Stomach (tissue), 9 donors: ENCODE results near the gene ARHGAP24. TPM values are rescaled to one million over a fixed set of nuclear protein-coding genes. Genes with fewer than 3 reads are reported as not detected.
"Not testable (repeated sequence)": the region's sequence is repeated elsewhere in the genome, so short reads cannot be mapped to it uniquely, and the experiment has no call there.

Source experiments
- DNase-seq, 2 donors: peaks; one replicate each; pipeline versions ENCODE4 v3.0.0 to v3.0.0-alpha.2; 2013 to 2019
- H3K27ac ChIP-seq, 5 donors: fragments of 200-600 bp in 4 of 5; sonication (generic) in 4 of 5; one replicate each; pipeline ENCODE4 v1.5.1; 2013 to 2019; ENCODE audit warnings: mild to moderate bottlenecking in 1 of 5, moderate library complexity in 1 of 5
- H3K27me3 ChIP-seq, 3 donors: fragments of 200-600 bp; sonication (generic); one replicate each; pipeline ENCODE4 v1.5.1; 2017 to 2019; ENCODE audit warnings: mixed run types in 1 of 3
- H3K36me3 ChIP-seq, 4 donors: fragments of 200-600 bp; sonication (generic); 1 replicate in 3 of 4; 2 replicates in 1 of 4; pipeline ENCODE4 v1.5.1; 2016 to 2019
- H3K4me1 ChIP-seq, 4 donors: fragments of 200-600 bp; sonication (generic); one replicate each; pipeline ENCODE4 v1.5.1; 2016 to 2019
- H3K4me3 ChIP-seq, 4 donors: fragments of 200-600 bp; sonication (generic) in 3 of 4; one replicate each; pipeline ENCODE4 v1.5.1; 2016 to 2019; ENCODE audit warnings: mild to moderate bottlenecking in 1 of 4
- H3K9me3 ChIP-seq, 4 donors: fragments of 200-600 bp; sonication (generic); one replicate each; pipeline ENCODE4 v1.5.1; 2016 to 2019
- EP300 ChIP-seq: sonication (generic); formaldehyde crosslinking; IDR thresholded peaks from one replicate; pipeline ENCODE4 v1.6.1; 2017; ENCODE audit warnings: antibody characterized with exemption
- POLR2A ChIP-seq, 4 donors: fragments of 450-650 bp; IDR thresholded peaks; one replicate each; pipeline ENCODE4 v1.6.1; 2016; ENCODE audit warnings: antibody characterized with exemption in 4 of 4, control low read depth in 2 of 4, mild to moderate bottlenecking in 1 of 4, moderate library complexity in 1 of 4
- POLR2AphosphoS5 ChIP-seq, 3 donors: sonication (generic); formaldehyde crosslinking; IDR thresholded peaks; one replicate each; pipeline ENCODE4 v1.6.1; 2016; ENCODE audit warnings: antibody characterized with exemption in 3 of 3
- WGBS, 5 donors: extraction: QIAGEN DNeasy Blood & Tissue Kit in 3 of 5; methylation state at CpG; one replicate each; pipeline versions ENCODE4 v1.1.5 to v1.1.7; 2013 to 2018; 5-methylcytosine and 5-hydroxymethylcytosine counted together
- intact Hi-C: fragments of 100-400 bp; cut with DNase I; formaldehyde crosslinking; loops from one replicate; pipeline ENCODE4 v1.15.1; 2023; ENCODE audit warnings: low total_unique reads
- polyA plus RNA-seq, 3 donors: library from polyadenylated mRNA; stranded (reverse); fragments of 200-250 nt; gene quantifications; one replicate each; pipeline ENCODE4 v1.2.3, GENCODE V29; 2013
- total RNA-seq, 5 donors: library from RNA; depleted of rRNA; stranded (reverse); fragments of >200 nt; gene quantifications; one replicate each; pipeline versions ENCODE4 v1.1.0 to v1.2.3, GENCODE V29; 2014 to 2016
- TF ChIP-seq, protein P1 (sequence below), 7 experiments: fragments of 450-650 bp in 4 of 7; fragments of 200-600 bp in 3 of 7; sonication (generic) in 3 of 7; IDR thresholded peaks; one replicate each; pipeline ENCODE4 v1.5.1; 2016 to 2019; ENCODE audit warnings: antibody characterized with exemption in 7 of 7, control low read depth in 2 of 7, mild to moderate bottlenecking in 1 of 7
- donor health status: healthy with polysubstance abuse.
- donor health status: Bipolar disorder and iron deficiency.
- donor health status: healthy.

The ARHGAP24 gene
- total and polyA plus RNA-seq, 8 donors, result 6.4 to 152 (median 33.5) TPM

DNA sequence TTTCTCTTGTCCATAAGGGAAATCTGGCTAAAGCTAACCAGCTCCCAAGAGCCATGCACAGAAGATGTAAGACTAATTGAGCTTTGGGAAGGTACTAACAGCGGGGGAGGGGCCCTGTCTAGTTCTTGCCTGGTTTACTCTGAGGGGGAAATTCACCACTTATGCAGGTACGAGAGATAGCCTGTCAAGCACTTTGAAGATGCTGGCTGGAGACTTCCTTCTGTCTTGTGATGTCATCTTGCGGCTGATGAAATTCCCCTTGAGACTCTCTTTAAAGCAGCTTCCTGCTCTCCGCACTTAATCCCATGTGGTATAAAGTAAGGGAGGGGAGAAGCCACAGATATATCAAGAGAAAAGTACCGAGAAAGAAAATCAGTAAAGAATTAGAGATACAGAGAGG lies 539.6 kb downstream of the ARHGAP24 start:
- Histone ChIP-seq H3K4me3 (no peak overlapping the region), H3K9me3 (no peaks in the 10 kb centered on the region), H3K4me1 (peaks cover 0 to 23% (median 3%) of the 10 kb centered on the region in 4 donors), H3K27ac (no peak overlapping the region), H3K36me3 (peaks cover 0 to 13% (median 0%) of the 10 kb centered on the region in 4 donors), H3K27me3 (no peaks in the 10 kb centered on the region)
- TF ChIP-seq, protein P1, sequence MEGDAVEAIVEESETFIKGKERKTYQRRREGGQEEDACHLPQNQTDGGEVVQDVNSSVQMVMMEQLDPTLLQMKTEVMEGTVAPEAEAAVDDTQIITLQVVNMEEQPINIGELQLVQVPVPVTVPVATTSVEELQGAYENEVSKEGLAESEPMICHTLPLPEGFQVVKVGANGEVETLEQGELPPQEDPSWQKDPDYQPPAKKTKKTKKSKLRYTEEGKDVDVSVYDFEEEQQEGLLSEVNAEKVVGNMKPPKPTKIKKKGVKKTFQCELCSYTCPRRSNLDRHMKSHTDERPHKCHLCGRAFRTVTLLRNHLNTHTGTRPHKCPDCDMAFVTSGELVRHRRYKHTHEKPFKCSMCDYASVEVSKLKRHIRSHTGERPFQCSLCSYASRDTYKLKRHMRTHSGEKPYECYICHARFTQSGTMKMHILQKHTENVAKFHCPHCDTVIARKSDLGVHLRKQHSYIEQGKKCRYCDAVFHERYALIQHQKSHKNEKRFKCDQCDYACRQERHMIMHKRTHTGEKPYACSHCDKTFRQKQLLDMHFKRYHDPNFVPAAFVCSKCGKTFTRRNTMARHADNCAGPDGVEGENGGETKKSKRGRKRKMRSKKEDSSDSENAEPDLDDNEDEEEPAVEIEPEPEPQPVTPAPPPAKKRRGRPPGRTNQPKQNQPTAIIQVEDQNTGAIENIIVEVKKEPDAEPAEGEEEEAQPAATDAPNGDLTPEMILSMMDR (IDR thresholded peaks at IDR 0.05), result no peak
- TF ChIP-seq EP300 (no peak), POLR2A (IDR thresholded peaks at IDR 0.05) (no peak), POLR2AphosphoS5 (IDR thresholded peaks at IDR 0.05) (no peak)
- 85 to 94% (median 91%) methylated on average over 5 of the region's 5 CpGs for WGBS, 5 donors
- intact Hi-C loops, result no loop called here
- DNase-seq, result no peak

DNA sequence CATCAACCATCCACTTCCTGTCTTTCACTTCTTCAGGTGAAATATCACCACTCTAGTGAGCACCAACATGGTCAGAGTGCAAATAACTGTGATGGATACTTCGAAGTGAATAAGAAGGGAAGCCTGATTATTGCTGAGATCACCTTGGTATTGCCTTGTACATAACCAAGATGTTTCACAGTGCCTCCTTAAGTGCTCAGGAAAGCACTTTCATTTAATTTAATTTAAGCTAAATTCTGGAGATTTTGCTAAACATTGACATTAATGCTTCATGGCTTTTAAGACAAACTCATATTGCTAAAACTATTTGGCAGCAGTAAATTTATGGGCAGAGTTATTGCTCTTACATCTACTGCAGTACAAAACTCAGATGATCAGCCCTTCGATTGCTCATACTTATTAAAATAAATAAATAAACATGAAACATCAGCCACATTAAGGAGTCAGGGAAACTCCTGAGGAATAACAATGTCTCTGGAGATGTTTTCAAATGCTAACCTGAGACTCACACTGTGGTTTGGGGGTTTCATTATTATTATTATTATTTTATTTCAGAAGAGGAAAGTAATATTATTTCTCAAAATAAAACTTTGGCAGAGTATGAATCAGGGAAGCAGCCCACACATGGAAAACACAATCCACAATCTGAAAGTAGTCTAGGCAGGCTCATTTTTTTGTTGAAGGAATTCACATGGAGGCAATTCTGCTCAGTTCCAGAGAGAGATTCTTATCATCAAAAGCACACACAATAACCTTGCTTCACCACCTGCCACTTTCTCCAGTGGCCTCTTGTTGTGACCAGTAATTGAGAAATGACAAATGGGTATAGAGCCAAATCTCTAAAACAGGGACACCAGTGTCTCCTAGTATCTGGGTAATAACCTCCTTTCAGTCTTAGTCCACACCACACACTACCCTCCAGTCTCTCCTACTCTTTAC lies 540.7 kb downstream of the ARHGAP24 start:
- no peaks in the 10 kb centered on the region for H3K9me3 ChIP-seq
- intact Hi-C loops, result no loop called here
- peaks cover 0 to 13% (median 0%) of the 10 kb centered on the region in 4 donors for H3K36me3 ChIP-seq
- H3K4me1 ChIP-seq, result peaks cover 0 to 23% (median 3%) of the 10 kb centered on the region in 4 donors
- no peak overlapping the region for H3K27ac ChIP-seq
- no peak for DNase-seq
- no peaks in the 10 kb centered on the region for H3K27me3 ChIP-seq
- H3K4me3 ChIP-seq, result no peak overlapping the region
- TF ChIP-seq POLR2AphosphoS5 (IDR thresholded peaks at IDR 0.05), result no peak
- TF ChIP-seq, protein P1 (IDR thresholded peaks at IDR 0.05), result no peak
- no peak for TF ChIP-seq POLR2A (IDR thresholded peaks at IDR 0.05)
- TF ChIP-seq EP300, result no peak
- WGBS, 5 donors, result 77 to 86% (median 83%) methylated on average over 2 of the region's 2 CpGs

DNA sequence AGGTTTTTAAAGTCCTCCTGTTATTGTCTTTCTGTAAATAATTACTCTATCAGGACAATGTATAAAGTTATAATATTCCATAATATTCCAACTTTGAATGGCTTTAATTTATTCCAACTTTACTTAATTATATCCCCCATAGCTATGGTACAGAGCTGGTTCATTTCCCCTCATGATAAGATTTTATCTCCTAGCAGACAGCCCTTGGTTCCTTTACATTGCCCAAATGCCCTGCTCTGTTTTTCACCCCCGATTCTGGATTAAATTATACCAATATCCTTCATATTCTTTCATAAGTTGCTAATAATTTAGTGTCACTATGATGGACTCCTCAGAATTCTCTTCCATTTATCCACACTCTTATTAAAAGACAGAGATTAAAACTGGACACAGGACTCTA lies 544.4 kb downstream of the ARHGAP24 start:
- intact Hi-C loops, result no loop called here
- H3K4me3 ChIP-seq, result no peak overlapping the region
- peaks cover 0 to 13% (median 0%) of the 10 kb centered on the region in 4 donors for H3K36me3 ChIP-seq
- 80 to 91% (median 89%) methylated on average over 1 of the region's 1 CpG for WGBS, 5 donors
- H3K4me1 ChIP-seq, result no peaks in the 10 kb centered on the region
- TF ChIP-seq POLR2AphosphoS5 (IDR thresholded peaks at IDR 0.05) (no peak), EP300 (no peak), POLR2A (IDR thresholded peaks at IDR 0.05) (no peak)
- TF ChIP-seq, protein P1 (IDR thresholded peaks at IDR 0.05), result no peak
- H3K9me3 ChIP-seq, result peaks cover 0 to 4% (median 0%) of the 10 kb centered on the region in 4 donors
- H3K27ac ChIP-seq, result no peak overlapping the region
- DNase-seq, result no peak
- H3K27me3 ChIP-seq, result no peaks in the 10 kb centered on the region

DNA sequence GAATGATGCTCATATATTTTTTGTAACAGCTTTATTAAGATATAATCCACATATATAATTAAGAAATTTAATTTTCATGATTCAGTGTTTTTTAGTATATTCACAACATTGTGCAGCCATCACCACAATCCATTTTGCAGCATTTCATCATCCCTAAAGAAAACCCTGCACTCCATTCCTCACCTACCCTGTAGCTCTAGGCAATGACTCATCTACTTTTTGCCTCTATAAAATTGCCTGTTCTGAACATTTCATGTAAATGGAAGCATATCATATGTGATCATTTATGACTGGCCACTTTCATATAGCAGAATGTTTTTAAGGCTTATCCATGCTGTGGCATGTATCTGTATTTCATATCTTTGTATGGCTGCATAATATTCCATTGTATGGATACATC lies 545.0 kb downstream of the ARHGAP24 start:
- Histone ChIP-seq H3K27me3 (no peaks in the 10 kb centered on the region), H3K4me1 (no peaks in the 10 kb centered on the region), H3K9me3 (peaks cover 0 to 4% (median 0%) of the 10 kb centered on the region in 4 donors), H3K27ac (no peak overlapping the region), H3K4me3 (no peak overlapping the region), H3K36me3 (peaks cover 0 to 13% (median 0%) of the 10 kb centered on the region in 4 donors)
- no peak for TF ChIP-seq EP300
- no peak for TF ChIP-seq POLR2A (IDR thresholded peaks at IDR 0.05)
- TF ChIP-seq POLR2AphosphoS5 (IDR thresholded peaks at IDR 0.05), result no peak
- TF ChIP-seq, protein P1 (IDR thresholded peaks at IDR 0.05), result no peak
- no peak for DNase-seq
- intact Hi-C loops, result no loop called here

DNA sequence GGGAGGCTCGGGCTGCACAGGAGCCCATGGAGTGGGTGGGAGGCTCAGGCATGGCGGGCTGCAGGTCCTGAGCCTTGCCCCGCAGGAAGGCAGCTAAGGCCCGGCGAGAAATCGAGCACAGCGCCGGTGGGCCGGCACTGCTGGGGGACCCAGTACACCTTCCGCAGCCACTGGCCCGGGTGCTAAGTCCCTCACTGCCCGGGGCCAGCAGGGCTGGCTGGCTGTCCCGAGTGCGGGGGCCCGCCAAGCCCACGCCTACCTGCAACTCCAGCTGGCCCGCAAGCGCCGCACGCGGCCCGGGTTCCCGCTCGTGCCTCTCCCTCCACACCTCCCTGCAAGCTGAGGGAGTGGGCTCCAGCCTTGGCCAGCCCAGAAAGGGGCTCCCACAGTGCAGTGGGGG lies 546.7 kb downstream of the ARHGAP24 start:
- DNase-seq, H3K36me3 ChIP-seq, intact Hi-C loops, H3K4me3 ChIP-seq, H3K27me3 ChIP-seq, H3K4me1 ChIP-seq, H3K9me3 ChIP-seq, H3K27ac ChIP-seq: not testable (repeated sequence)
- WGBS, 5 donors, result 93 to 98% (median 97%) methylated on average over 6 to 24 of the region's 24 CpGs
